ENCODE data around the gene GNB3.
A peak's percentile ranks its signal among the peaks of the same experiment; 100 is the strongest.

Gene GNB3

DNA sequence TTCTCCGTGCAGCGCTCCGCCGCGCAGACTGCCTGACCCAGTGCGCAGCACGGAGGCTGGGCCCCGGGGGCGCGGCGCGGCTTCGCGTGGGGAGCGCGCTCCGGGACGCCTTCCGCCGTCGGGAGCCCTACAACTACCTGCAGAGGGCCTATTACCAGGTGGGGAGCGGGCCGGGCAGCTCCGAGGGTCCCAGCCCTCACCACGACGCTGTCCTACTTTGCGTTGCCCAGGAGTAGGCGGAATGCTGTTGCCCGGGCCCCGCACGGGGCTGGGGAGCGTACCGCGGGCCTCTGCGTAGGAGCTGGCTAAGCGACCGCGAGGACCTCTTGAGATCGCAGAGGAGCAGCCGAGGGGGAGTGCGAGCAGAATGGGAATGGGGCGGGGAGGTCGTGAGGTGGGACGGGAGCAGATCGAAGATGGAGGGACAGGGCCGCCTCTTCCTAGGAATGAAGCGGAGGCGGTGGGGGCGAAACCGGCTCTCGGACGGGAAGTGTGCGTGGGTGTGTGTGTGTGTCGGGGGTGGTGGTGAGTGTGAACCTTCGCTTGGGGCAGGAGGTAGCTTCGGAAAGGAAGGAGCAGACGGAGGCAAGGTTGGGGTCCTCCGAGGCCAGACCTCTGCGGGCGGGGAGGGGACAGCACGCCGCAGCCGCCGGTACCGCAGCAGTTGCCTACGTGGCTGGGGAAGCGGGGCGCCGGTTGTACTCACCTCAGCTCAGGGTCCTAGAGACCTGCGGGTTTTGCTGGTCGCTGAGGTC is 11.8 kb upstream of the GNB3 start:
- Histone ChIP-seq H3K27ac (ENCODE audit: low read depth in 2 of 2, low read length in 2 of 2) (peak overlapping the region; percentile 34 to 65), H3K9ac (ENCODE audit: low read depth in 1 of 2, low read length in 2 of 2) (peak overlapping the region; percentile 44 to 79), H3K4me1 (ENCODE audit: control insufficient read depth in 2 of 2, insufficient read depth in 2 of 2, low read length in 2 of 2) (peaks cover 11 to 12% of the 10 kb centered on the region in 2 donors)

DNA sequence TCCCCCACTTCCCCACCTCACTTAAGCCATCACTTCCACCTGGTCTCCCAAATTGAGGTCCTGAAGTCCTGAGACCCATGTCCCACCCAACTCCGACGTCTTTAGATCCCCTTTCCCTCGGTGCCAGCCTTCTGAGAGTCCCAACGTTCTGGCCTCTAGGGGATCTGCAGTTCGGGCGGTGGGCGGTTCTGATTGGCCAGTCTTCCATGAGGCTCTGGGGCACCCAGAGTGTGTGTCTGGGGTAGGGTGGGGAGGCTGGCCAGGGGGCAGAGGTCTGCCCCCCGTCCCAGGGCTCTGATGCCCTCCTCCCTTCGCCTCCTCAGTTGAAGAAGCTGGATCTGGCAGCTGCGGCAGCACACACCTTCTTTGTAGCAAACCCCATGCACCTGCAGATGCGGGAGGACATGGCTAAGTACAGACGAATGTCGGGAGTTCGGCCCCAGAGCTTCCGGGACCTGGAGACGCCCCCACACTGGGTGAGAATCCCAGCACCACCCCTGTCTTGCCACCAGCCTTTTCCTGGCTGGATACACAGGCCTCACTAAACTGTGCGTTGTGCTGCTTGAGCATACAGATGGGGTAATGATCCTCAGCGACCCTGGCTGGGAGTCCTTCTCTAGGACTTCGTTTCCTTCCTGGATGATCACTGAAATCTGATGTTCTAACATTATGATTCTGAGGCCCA is 11.0 kb upstream of the GNB3 start:
- Histone ChIP-seq H3K4me1 (ENCODE audit: control insufficient read depth in 2 of 2, insufficient read depth in 2 of 2, low read length in 2 of 2) (peaks cover 11 to 12% of the 10 kb centered on the region in 2 donors), H3K9ac (ENCODE audit: low read depth in 1 of 2, low read length in 2 of 2) (peak overlapping the region in 1 of 2 donors; percentile 44), H3K4me3 (ENCODE audit: low read length in 2 of 2) (peak overlapping the region; percentile 76 to 78), H3K27ac (ENCODE audit: low read depth in 2 of 2, low read length in 2 of 2) (peak overlapping the region; percentile 34 to 65), H3K9me3 (ENCODE audit: control insufficient read depth in 2 of 2, low read length in 2 of 2) (no peaks in the 10 kb centered on the region), H3K27me3 (ENCODE audit: control insufficient read depth in 2 of 2, insufficient read depth in 2 of 2, low read length in 2 of 2) (peaks cover 25 to 27% of the 10 kb centered on the region in 2 donors), H3K36me3 (ENCODE audit: control insufficient read depth in 2 of 2, insufficient read depth in 2 of 2, low read length in 2 of 2) (peaks cover 0 to 3% of the 10 kb centered on the region in 2 donors)

More for the DNA sequence above, 11.8 kb upstream of the GNB3 start:
- peaks cover 27 to 31% of the 10 kb centered on the region in 2 donors for H3K27me3 ChIP-seq (ENCODE audit: control insufficient read depth in 2 of 2, insufficient read depth in 2 of 2, low read length in 2 of 2)
- no peaks in the 10 kb centered on the region for H3K9me3 ChIP-seq (ENCODE audit: control insufficient read depth in 2 of 2, low read length in 2 of 2)
- peak overlapping the region; percentile 76 to 78 for H3K4me3 ChIP-seq (ENCODE audit: low read length in 2 of 2)
- peaks cover 0 to 3% of the 10 kb centered on the region in 2 donors for H3K36me3 ChIP-seq (ENCODE audit: control insufficient read depth in 2 of 2, insufficient read depth in 2 of 2, low read length in 2 of 2)

DNA sequence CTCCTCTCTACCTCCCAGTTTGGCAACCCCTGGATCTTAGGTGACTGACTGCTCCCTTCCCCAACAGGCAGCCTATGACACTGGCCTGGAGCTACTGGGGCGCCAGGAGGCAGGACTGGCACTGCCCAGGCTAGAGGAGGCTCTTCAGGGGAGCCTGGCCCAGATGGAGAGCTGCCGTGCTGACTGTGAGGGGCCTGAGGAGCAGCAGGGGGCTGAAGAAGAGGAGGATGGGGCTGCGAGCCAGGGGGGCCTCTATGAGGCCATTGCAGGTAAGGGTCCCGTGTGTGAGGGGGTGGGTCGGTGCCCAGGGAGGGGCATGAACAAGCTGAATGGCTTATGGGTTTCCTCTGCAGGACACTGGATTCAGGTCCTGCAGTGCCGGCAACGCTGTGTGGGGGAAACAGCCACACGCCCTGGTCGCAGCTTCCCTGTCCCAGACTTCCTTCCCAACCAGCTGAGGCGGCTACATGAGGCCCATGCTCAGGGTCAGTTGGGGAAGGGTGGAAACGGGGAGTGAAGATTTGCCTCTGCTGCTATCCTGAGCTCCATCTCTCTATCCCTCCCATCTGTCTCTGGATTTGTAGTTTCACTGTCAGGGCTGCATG is 10.3 kb upstream of the GNB3 start:
- peaks cover 20 to 25% of the 10 kb centered on the region in 2 donors for H3K27me3 ChIP-seq (ENCODE audit: control insufficient read depth in 2 of 2, insufficient read depth in 2 of 2, low read length in 2 of 2)
- H3K4me1 ChIP-seq (ENCODE audit: control insufficient read depth in 2 of 2, insufficient read depth in 2 of 2, low read length in 2 of 2), result peaks cover 10% of the 10 kb centered on the region in 2 donors
- no peak overlapping the region for H3K27ac ChIP-seq (ENCODE audit: low read depth in 2 of 2, low read length in 2 of 2)
- H3K9ac ChIP-seq (ENCODE audit: low read depth in 1 of 2, low read length in 2 of 2), result no peak overlapping the region
- no peak overlapping the region for H3K4me3 ChIP-seq (ENCODE audit: low read length in 2 of 2)
- H3K36me3 ChIP-seq (ENCODE audit: control insufficient read depth in 2 of 2, insufficient read depth in 2 of 2, low read length in 2 of 2), result peaks cover 0 to 3% of the 10 kb centered on the region in 2 donors
- no peaks in the 10 kb centered on the region for H3K9me3 ChIP-seq (ENCODE audit: control insufficient read depth in 2 of 2, low read length in 2 of 2)

DNA sequence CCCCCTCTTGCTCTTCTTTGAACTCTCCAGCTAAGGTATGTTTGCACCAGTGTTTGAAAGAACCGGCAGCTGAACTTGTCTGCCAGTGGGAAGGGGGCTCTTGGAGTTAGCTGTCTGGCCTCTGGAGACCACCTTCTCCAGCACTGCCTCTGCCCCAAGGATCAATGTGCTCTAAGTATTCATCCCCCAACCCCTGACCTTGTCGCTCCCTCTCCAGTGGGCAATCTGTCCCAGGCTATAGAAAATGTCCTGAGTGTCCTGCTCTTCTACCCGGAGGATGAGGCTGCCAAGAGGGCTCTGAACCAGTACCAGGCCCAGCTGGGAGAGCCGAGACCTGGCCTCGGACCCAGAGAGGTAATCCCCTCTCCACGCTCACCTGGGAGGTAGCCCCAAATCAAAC is 9.7 kb upstream of the GNB3 start:
- Histone ChIP-seq H3K36me3 (ENCODE audit: control insufficient read depth in 2 of 2, insufficient read depth in 2 of 2, low read length in 2 of 2) (peaks cover 0 to 3% of the 10 kb centered on the region in 2 donors), H3K4me3 (ENCODE audit: low read length in 2 of 2) (no peak overlapping the region), H3K4me1 (ENCODE audit: control insufficient read depth in 2 of 2, insufficient read depth in 2 of 2, low read length in 2 of 2) (peaks cover 9 to 11% of the 10 kb centered on the region in 2 donors), H3K27me3 (ENCODE audit: control insufficient read depth in 2 of 2, insufficient read depth in 2 of 2, low read length in 2 of 2) (peaks cover 18 to 23% of the 10 kb centered on the region in 2 donors), H3K9me3 (ENCODE audit: control insufficient read depth in 2 of 2, low read length in 2 of 2) (no peaks in the 10 kb centered on the region), H3K27ac (ENCODE audit: low read depth in 2 of 2, low read length in 2 of 2) (no peak overlapping the region), H3K9ac (ENCODE audit: low read depth in 1 of 2, low read length in 2 of 2) (no peak overlapping the region)

DNA sequence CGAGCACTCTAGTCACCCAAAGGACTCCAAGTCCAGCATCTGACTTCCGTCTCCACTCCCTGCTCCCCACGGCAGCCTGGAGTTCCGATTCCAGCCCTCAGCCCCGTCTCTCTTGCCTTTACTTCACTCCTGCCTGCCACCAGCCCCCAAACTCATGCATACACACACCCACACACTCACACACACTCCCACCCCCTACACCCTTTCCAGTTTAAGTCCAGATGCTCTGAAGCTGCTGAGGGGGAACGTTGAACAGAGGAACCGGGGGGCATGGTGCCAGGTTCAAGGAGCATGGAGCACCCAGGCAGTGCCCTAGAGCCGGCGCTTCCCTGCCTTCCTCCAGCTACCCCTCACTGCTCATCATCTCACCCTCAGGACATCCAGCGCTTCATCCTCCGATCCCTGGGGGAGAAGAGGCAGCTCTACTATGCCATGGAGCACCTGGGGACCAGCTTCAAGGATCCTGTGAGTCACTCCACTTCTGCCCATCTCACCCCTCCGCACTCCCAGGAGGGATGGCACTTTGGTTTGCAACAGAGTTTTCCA is 9.2 kb upstream of the GNB3 start:
- no peak overlapping the region for H3K9ac ChIP-seq (ENCODE audit: low read depth in 1 of 2, low read length in 2 of 2)
- H3K4me3 ChIP-seq (ENCODE audit: low read length in 2 of 2), result no peak overlapping the region
- no peaks in the 10 kb centered on the region for H3K9me3 ChIP-seq (ENCODE audit: control insufficient read depth in 2 of 2, low read length in 2 of 2)
- no peak overlapping the region for H3K27ac ChIP-seq (ENCODE audit: low read depth in 2 of 2, low read length in 2 of 2)
- H3K36me3 ChIP-seq (ENCODE audit: control insufficient read depth in 2 of 2, insufficient read depth in 2 of 2, low read length in 2 of 2), result peaks cover 0 to 3% of the 10 kb centered on the region in 2 donors
- peaks cover 9 to 11% of the 10 kb centered on the region in 2 donors for H3K4me1 ChIP-seq (ENCODE audit: control insufficient read depth in 2 of 2, insufficient read depth in 2 of 2, low read length in 2 of 2)
- peaks cover 18 to 19% of the 10 kb centered on the region in 2 donors for H3K27me3 ChIP-seq (ENCODE audit: control insufficient read depth in 2 of 2, insufficient read depth in 2 of 2, low read length in 2 of 2)

DNA sequence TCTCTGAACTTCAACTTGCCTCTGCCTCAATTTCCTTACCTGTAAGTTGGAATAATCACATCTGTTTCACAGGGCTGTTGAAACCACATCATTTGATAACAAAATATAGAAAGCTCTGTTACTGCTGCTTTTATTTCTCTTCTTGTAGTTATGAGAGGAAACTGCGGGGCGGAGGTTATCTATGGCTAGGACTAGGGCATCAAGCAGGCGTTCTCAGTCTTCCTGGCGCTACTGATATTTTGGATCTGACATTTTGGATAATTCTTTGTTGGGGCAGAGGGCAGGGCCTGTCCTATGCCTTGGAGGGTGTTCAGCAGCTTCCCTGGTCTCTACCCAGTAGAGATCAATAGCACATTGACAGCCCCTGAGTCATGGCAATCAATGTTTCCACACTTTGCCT is 8.6 kb upstream of the GNB3 start:
- Histone ChIP-seq H3K4me1 (ENCODE audit: control insufficient read depth in 2 of 2, insufficient read depth in 2 of 2, low read length in 2 of 2) (peaks cover 9 to 11% of the 10 kb centered on the region in 2 donors), H3K36me3 (ENCODE audit: control insufficient read depth in 2 of 2, insufficient read depth in 2 of 2, low read length in 2 of 2) (peaks cover 0 to 3% of the 10 kb centered on the region in 2 donors), H3K4me3 (ENCODE audit: low read length in 2 of 2) (no peak overlapping the region)

DNA sequence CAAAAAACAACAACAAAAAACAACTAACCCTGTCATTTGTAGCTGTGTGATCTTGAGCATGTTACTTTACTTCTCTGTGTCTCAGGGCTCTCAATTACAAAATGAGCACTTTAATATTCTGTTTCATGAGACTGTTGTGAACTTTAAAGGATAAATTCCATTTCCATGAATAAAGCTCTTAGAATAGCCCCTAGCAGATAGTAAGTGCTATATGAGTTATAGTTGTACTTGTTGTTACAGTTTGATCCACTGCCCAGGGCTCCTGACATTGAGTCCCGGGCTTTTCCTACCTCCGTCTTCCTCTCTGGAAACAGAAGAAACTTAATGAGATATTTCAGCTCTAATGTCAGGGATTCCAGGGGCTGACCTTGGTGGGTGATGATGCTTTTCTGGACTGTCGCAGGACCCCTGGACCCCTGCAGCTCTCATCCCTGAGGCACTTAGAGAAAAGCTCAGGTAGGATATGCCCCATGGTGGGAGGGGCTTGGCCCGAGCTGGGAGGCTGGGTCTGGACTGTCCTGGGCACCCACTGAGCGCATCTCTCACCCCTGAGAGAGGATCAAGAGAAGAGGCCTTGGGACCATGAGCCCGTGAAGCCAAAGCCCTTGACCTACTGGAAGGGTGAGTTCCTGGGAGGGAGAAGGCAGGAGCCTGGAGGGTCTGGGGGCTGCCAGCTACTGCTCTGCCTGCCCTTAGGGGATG is 7.4 kb upstream of the GNB3 start:
- Histone ChIP-seq H3K36me3 (ENCODE audit: control insufficient read depth in 2 of 2, insufficient read depth in 2 of 2, low read length in 2 of 2) (peaks cover 0 to 3% of the 10 kb centered on the region in 2 donors), H3K27me3 (ENCODE audit: control insufficient read depth in 2 of 2, insufficient read depth in 2 of 2, low read length in 2 of 2) (peaks cover 14 to 16% of the 10 kb centered on the region in 2 donors), H3K9me3 (ENCODE audit: control insufficient read depth in 2 of 2, low read length in 2 of 2) (no peaks in the 10 kb centered on the region), H3K9ac (ENCODE audit: low read depth in 1 of 2, low read length in 2 of 2) (no peak overlapping the region), H3K4me3 (ENCODE audit: low read length in 2 of 2) (no peak overlapping the region), H3K27ac (ENCODE audit: low read depth in 2 of 2, low read length in 2 of 2) (no peak overlapping the region), H3K4me1 (ENCODE audit: control insufficient read depth in 2 of 2, insufficient read depth in 2 of 2, low read length in 2 of 2) (peaks cover 6 to 9% of the 10 kb centered on the region in 2 donors)

More for the DNA sequence above, 8.6 kb upstream of the GNB3 start:
- no peak overlapping the region for H3K9ac ChIP-seq (ENCODE audit: low read depth in 1 of 2, low read length in 2 of 2)
- no peaks in the 10 kb centered on the region for H3K9me3 ChIP-seq (ENCODE audit: control insufficient read depth in 2 of 2, low read length in 2 of 2)
- H3K27me3 ChIP-seq (ENCODE audit: control insufficient read depth in 2 of 2, insufficient read depth in 2 of 2, low read length in 2 of 2), result peaks cover 18 to 19% of the 10 kb centered on the region in 2 donors
- H3K27ac ChIP-seq (ENCODE audit: low read depth in 2 of 2, low read length in 2 of 2), result no peak overlapping the region

DNA sequence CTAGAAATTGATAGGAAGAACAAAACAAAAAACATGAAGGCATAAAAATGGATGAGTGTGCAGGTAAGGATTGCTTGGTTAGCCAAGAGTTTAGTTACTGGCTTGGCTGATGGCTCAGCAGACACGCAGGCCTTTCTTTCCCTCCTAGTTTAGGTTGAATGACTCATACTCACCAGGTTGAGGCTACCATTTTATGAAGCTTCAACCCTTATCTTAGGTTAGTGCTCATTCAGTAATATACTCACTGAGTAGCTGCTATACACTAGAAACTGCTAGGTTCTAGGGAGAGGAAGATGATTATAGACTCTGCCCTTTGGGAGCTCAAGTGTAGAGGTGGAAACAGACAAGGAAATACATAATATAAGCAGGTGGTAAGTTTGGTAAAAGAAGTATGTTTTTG is 6.5 kb upstream of the GNB3 start:
- peaks cover 2 to 7% of the 10 kb centered on the region in 2 donors for H3K4me1 ChIP-seq (ENCODE audit: control insufficient read depth in 2 of 2, insufficient read depth in 2 of 2, low read length in 2 of 2)
- H3K27ac ChIP-seq (ENCODE audit: low read depth in 2 of 2, low read length in 2 of 2), result no peak overlapping the region
- H3K36me3 ChIP-seq (ENCODE audit: control insufficient read depth in 2 of 2, insufficient read depth in 2 of 2, low read length in 2 of 2), result peaks cover 0 to 3% of the 10 kb centered on the region in 2 donors
- no peak overlapping the region for H3K9ac ChIP-seq (ENCODE audit: low read depth in 1 of 2, low read length in 2 of 2)
- peaks cover 9% of the 10 kb centered on the region in 2 donors for H3K27me3 ChIP-seq (ENCODE audit: control insufficient read depth in 2 of 2, insufficient read depth in 2 of 2, low read length in 2 of 2)
- no peaks in the 10 kb centered on the region for H3K9me3 ChIP-seq (ENCODE audit: control insufficient read depth in 2 of 2, low read length in 2 of 2)
- no peak overlapping the region for H3K4me3 ChIP-seq (ENCODE audit: low read length in 2 of 2)

DNA sequence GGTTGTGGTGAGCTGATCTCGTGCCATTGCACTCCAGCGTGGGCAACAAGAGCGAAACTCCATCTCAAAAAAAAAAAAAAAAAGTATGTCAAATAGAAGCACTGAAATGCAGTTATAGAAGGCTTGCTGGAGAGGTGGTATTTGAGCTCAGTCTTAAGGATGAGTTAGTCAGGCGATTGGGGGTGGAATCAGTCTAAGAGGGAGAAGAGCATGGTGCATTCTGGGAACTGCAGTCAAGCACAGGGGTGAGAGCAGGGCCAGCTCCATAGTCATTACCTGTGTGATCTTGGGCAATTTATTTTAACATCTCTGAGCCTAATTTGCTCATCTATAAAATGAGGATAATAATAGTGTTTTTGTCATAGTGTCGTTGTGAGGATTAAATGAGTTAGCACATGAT is 5.9 kb upstream of the GNB3 start:
- H3K4me3 ChIP-seq (ENCODE audit: low read length in 2 of 2), result no peak overlapping the region
- H3K27me3 ChIP-seq (ENCODE audit: control insufficient read depth in 2 of 2, insufficient read depth in 2 of 2, low read length in 2 of 2), result peaks cover 3 to 6% of the 10 kb centered on the region in 2 donors
- H3K4me1 ChIP-seq (ENCODE audit: control insufficient read depth in 2 of 2, insufficient read depth in 2 of 2, low read length in 2 of 2), result peaks cover 1 to 2% of the 10 kb centered on the region in 2 donors
- no peaks in the 10 kb centered on the region for H3K9me3 ChIP-seq (ENCODE audit: control insufficient read depth in 2 of 2, low read length in 2 of 2)
- no peak overlapping the region for H3K27ac ChIP-seq (ENCODE audit: low read depth in 2 of 2, low read length in 2 of 2)
- peaks cover 0 to 3% of the 10 kb centered on the region in 2 donors for H3K36me3 ChIP-seq (ENCODE audit: control insufficient read depth in 2 of 2, insufficient read depth in 2 of 2, low read length in 2 of 2)
- H3K9ac ChIP-seq (ENCODE audit: low read depth in 1 of 2, low read length in 2 of 2), result no peak overlapping the region
